OCI-LY7 (cell line): ENCODE data around the gene KRT81.

Experiments
- CTCF ChIP-seq: fragments of 200-600 bp; sonication (generic); conservative IDR thresholded peaks from 2 replicates; pipeline ENCODE4 v1.5.1; 2014; ENCODE audit warnings: mild to moderate bottlenecking, antibody characterized with exemption, low read length, moderate library complexity, mixed read lengths
- EZH2phosphoT487 ChIP-seq: fragments of 200-600 bp; sonication (generic); IDR thresholded peaks from 2 replicates; pipeline ENCODE4 v1.6.1; 2018; ENCODE audit warnings: low read depth, borderline replicate concordance, mild to moderate bottlenecking, mixed run types, antibody characterized with exemption, low read length, moderate library complexity, mixed read lengths

DNA sequence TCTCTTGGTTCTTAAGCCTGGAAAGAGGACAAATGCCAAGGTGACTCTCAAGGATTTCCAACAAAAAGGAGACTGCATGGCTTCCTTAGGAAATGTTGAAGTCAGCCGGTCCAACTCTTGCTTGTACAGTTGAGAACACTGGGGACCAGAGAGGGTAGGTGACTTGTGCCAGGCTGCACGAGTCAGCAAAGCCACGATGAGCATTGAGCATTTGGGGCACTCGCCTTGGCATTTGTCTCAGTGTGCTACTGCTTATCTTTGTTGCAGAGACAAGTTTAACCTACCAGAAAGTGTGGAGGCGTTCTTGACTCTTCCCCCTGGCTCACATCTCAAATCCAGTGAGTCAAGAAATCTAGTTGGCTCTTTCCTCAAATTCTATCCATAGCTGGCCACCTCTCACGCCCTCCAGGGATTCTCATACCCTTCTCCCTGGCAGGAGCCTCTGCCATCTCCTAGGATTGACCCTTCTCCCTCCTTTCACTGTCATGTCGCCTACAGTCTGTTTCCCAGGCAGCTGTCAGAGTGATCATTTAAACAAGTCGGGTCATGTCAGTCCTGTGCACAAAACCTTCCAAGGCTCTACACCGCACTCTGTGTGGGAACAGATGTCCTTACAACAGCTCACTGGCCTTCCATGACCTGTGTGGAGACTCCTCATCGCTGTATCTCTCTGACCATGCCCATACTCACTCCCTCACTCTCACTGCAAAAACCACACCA is 47.1 kb upstream of the KRT81 start:
- TF ChIP-seq EZH2phosphoT487 = no peak
- no peak for TF ChIP-seq CTCF
